Measurements from ENCODE around the gene TULP3. TPM values are rescaled to one million over a fixed set of nuclear protein-coding genes. Genes with fewer than 3 reads are reported as not detected.

Gene TULP3
- total and polyA plus RNA-seq, 2 of the 8 experiments (the other 6 are each of a cell fraction or from before 2014, with no cell fraction given): 18.4 to 21.2 TPM

GRCh38 chr12:2955888-2956287, 65.2 kb downstream of the TULP3 start (continued):
- TF ChIP-seq EP300 (IDR thresholded peaks at IDR 0.05; ENCODE audit: borderline replicate concordance in 1 of 2, low read depth in 2 of 2, low read length in 2 of 2): no peak
- no peak for TF ChIP-seq TBP (IDR thresholded peaks at IDR 0.05; ENCODE audit: low read depth, low read length)
- TF ChIP-seq SAP30 (IDR thresholded peaks at IDR 0.05; ENCODE audit: insufficient read depth, insufficient replicate concordance, low read length): no peak
- TF ChIP-seq RNF2 (IDR thresholded peaks at IDR 0.05; ENCODE audit: borderline replicate concordance, low read depth, low read length, missing control alignments, poor library complexity, severe bottlenecking): no peak
